GM06990 (cell line): ENCODE data around the gene LCN2.

Experiments used
- DNase-seq: peaks from one replicate; pipeline ENCODE4 v3.0.0-alpha.2; 2011; ENCODE audit not compliant: insufficient read length; ENCODE audit errors: extremely low read depth
- H3K27me3 ChIP-seq: replicated peaks from 2 replicates; pipeline ENCODE4 v1.6.0; 2011; ENCODE audit warnings: low read length; ENCODE audit not compliant: control insufficient read depth, insufficient read depth
- H3K36me3 ChIP-seq: 2 replicates; pipeline ENCODE4 v1.5.1; 2011; ENCODE audit warnings: low read length; ENCODE audit not compliant: control insufficient read depth, insufficient read depth
- H3K4me3 ChIP-seq: replicated peaks from 2 replicates; pipeline ENCODE4 v1.5.1; 2011; ENCODE audit warnings: low read depth, mild to moderate bottlenecking, control low read depth, low read length
- CTCF ChIP-seq: IDR thresholded peaks from 2 replicates; pipeline ENCODE4 v1.5.1; 2011; ENCODE audit warnings: low read length, control low read depth, mild to moderate bottlenecking, inconsistent platforms; ENCODE audit not compliant: insufficient read depth, poor library complexity, severe bottlenecking

LCN2 gene

GRCh38 chr9:128145951-128146351 is 3.3 kb upstream of the LCN2 start:
- no peak for TF ChIP-seq CTCF
- H3K4me3 ChIP-seq: no peak overlapping the region
- no peak for DNase-seq
- no peaks in the 10 kb centered on the region; the same call in none of the 2 replicates for H3K27me3 ChIP-seq
- H3K36me3 ChIP-seq: no peaks in the 10 kb centered on the region

- DNase-seq: no peak
- TF ChIP-seq CTCF: no peak
Measured at GRCh38 chr9:128146591-128147120, 2.6 kb upstream of the LCN2 start.

GRCh38 chr9:128148509-128149000 is 698 bp upstream of the LCN2 start:
- no peak for TF ChIP-seq CTCF
- Histone ChIP-seq H3K27me3 (no peaks in the 10 kb centered on the region; the same call in none of the 2 replicates), H3K4me3 (no peak overlapping the region), H3K36me3 (no peaks in the 10 kb centered on the region)
- DNase-seq: no peak

More at GRCh38 chr9:128146591-128147120, 2.6 kb upstream of the LCN2 start:
- Histone ChIP-seq H3K4me3 (no peak overlapping the region), H3K36me3 (no peaks in the 10 kb centered on the region), H3K27me3 (no peaks in the 10 kb centered on the region; the same call in none of the 2 replicates)

GRCh38 chr9:128149951-128150593 is 819 bp downstream of the LCN2 start:
- H3K4me3 ChIP-seq: no peak overlapping the region
- H3K27me3 ChIP-seq: no peaks in the 10 kb centered on the region; the same call in none of the 2 replicates
- TF ChIP-seq CTCF: no peak
- no peaks in the 10 kb centered on the region for H3K36me3 ChIP-seq
- DNase-seq: no peak

GRCh38 chr9:128150594-128151308 is 1.5 kb downstream of the LCN2 start:
- no peaks in the 10 kb centered on the region; the same call in none of the 2 replicates for H3K27me3 ChIP-seq
- H3K36me3 ChIP-seq: no peaks in the 10 kb centered on the region
- TF ChIP-seq CTCF: peak; percentile 54
- no peak for DNase-seq
- no peak overlapping the region for H3K4me3 ChIP-seq
